Body of pancreas (tissue), 4 donors: ENCODE measurements around the gene RBM33.

Experiments
- POLR2A ChIP-seq, 3 donors: fragments of 450-650 bp; IDR thresholded peaks; one replicate each; pipeline ENCODE4 v1.6.1; 2016; ENCODE audit warnings: antibody characterized with exemption in 3 of 3, mild to moderate bottlenecking in 2 of 3
- TF ChIP-seq, protein P1 (sequence below), 7 experiments: fragments of 450-650 bp in 4 of 7; fragments of 200-600 bp in 3 of 7; sonication (generic) in 3 of 7; IDR thresholded peaks; one replicate each; pipeline ENCODE4 v1.5.1; 2016 to 2019; ENCODE audit warnings: antibody characterized with exemption in 7 of 7

DNA sequence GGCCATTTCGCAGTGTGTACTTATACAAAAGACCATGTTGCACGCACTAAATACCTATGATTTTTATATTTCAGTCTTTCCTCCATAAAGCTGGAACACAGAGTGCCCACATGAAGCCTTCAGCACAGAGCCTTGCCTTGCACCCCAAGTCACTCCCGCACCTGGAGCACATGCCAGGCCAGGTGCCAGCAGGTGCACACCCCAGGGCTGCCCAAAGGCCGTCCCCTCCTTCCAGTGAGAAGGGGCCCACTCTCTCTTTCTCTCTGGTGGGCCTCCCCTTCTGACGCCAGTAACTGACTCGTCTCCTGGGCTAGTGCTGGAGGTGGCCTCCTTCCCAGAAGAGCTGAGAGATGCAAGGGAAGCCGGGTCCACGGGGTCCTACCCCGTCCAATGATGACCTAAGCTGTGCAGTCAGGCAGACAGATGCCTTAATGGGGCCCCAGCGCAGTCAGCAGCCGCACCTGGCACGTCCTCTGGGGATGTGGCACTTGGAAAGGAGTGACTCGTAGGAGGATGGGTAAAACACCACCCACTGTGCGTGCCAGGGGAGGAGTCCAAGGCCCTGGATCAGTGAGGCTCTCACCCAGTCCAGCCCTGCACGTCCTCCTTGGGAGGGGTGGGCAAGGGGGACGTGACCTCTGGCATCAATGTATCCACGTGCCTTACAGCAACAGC is 185.5 kb downstream of the RBM33 start:
- TF ChIP-seq, protein P1, sequence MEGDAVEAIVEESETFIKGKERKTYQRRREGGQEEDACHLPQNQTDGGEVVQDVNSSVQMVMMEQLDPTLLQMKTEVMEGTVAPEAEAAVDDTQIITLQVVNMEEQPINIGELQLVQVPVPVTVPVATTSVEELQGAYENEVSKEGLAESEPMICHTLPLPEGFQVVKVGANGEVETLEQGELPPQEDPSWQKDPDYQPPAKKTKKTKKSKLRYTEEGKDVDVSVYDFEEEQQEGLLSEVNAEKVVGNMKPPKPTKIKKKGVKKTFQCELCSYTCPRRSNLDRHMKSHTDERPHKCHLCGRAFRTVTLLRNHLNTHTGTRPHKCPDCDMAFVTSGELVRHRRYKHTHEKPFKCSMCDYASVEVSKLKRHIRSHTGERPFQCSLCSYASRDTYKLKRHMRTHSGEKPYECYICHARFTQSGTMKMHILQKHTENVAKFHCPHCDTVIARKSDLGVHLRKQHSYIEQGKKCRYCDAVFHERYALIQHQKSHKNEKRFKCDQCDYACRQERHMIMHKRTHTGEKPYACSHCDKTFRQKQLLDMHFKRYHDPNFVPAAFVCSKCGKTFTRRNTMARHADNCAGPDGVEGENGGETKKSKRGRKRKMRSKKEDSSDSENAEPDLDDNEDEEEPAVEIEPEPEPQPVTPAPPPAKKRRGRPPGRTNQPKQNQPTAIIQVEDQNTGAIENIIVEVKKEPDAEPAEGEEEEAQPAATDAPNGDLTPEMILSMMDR (IDR thresholded peaks at IDR 0.05), result no peak
- TF ChIP-seq POLR2A (IDR thresholded peaks at IDR 0.05), result no peak
